ENCODE results near the gene COL6A6.

DNA sequence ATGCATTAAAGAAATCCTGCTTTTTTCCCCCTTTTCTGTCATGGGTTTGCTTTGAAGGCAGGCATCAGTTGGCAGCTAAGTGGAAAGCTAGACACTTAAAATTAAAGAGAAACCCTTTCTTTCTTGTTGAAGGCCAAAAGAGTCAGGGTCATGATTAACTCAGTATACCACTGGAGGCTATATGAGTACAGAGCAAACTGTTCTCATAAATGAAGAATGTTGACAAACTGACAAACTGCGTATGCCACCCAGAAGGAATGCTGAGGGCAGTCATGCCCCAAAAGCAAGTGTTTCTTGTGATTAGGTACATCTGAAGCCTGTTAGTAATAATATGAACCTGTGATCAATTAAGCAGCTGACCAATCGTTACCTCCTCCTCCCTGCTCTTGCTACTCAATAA lies 43.6 kb upstream of the COL6A6 start:
- TF ChIP-seq, protein P1, sequence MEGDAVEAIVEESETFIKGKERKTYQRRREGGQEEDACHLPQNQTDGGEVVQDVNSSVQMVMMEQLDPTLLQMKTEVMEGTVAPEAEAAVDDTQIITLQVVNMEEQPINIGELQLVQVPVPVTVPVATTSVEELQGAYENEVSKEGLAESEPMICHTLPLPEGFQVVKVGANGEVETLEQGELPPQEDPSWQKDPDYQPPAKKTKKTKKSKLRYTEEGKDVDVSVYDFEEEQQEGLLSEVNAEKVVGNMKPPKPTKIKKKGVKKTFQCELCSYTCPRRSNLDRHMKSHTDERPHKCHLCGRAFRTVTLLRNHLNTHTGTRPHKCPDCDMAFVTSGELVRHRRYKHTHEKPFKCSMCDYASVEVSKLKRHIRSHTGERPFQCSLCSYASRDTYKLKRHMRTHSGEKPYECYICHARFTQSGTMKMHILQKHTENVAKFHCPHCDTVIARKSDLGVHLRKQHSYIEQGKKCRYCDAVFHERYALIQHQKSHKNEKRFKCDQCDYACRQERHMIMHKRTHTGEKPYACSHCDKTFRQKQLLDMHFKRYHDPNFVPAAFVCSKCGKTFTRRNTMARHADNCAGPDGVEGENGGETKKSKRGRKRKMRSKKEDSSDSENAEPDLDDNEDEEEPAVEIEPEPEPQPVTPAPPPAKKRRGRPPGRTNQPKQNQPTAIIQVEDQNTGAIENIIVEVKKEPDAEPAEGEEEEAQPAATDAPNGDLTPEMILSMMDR (IDR thresholded peaks at IDR 0.05): no peak
- TF ChIP-seq POLR2A (IDR thresholded peaks at IDR 0.05): no peak

All from uterus (tissue), 2 donors.